GM23248 (cell line): ENCODE measurements around the gene FAM193A.

Experiments
- EZH2 ChIP-seq: fragments of 200-600 bp; sonication (generic); IDR thresholded peaks from 2 replicates; pipeline ENCODE4 v1.6.1; 2018; ENCODE audit warnings: antibody characterized with exemption, mild to moderate bottlenecking; ENCODE audit not compliant: insufficient read depth, poor library complexity, severe bottlenecking
- EZH2phosphoT487 ChIP-seq: fragments of 200-600 bp; sonication (generic); IDR thresholded peaks from 2 replicates; pipeline ENCODE4 v1.6.1; 2018; ENCODE audit warnings: antibody characterized with exemption, moderate library complexity, mild to moderate bottlenecking, low read depth; ENCODE audit not compliant: insufficient read depth

GRCh38 chr4:2765832-2766526, 229.5 kb downstream of the FAM193A start:
- TF ChIP-seq EZH2 (no peak), EZH2phosphoT487 (no peak)
